Measurements from ENCODE around the gene PAK2.
A peak's percentile ranks its signal among the peaks of the same experiment; 100 is the strongest.
"Not testable (repeated sequence)": the region's sequence is repeated elsewhere in the genome, so short reads cannot be mapped to it uniquely, and the experiment has no call there.

The PAK2 gene

DNA sequence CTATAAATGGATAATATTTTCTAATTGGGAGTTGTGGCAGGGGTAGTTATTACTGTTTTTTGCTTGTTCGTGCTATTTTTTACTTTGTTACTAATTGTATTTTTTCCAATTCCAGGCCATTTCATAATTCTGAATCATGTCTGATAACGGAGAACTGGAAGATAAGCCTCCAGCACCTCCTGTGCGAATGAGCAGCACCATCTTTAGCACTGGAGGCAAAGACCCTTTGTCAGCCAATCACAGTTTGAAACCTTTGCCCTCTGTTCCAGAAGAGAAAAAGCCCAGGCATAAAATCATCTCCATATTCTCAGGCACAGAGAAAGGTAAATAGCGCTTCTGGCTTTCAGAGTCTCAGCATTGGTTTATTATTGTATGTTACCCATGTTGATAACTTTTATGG, 42.9 kb downstream of the PAK2 start:
- DNase-seq (ENCODE audit: low read depth): peak; percentile 64

DNA sequence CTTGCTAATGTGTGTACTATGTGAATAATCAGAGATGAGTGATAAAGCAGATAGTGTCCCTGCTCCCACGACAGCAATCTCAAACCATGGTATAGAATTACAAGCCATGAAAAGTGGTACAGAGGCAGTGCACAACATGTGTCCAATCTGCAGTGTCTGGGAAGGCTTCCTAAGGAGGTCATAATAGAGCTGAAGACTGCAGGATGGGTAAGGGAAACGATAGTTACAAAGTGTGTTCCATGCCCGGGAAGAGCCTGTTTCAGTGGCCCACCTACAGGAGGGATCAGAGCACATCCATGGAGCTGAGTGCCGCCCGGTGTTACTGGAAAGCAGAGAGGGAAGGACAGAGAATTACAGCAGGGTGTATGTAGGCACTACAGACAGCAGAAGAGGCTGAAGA, 48.9 kb downstream of the PAK2 start:
- DNase-seq (ENCODE audit: low read depth): no peak

DNA sequence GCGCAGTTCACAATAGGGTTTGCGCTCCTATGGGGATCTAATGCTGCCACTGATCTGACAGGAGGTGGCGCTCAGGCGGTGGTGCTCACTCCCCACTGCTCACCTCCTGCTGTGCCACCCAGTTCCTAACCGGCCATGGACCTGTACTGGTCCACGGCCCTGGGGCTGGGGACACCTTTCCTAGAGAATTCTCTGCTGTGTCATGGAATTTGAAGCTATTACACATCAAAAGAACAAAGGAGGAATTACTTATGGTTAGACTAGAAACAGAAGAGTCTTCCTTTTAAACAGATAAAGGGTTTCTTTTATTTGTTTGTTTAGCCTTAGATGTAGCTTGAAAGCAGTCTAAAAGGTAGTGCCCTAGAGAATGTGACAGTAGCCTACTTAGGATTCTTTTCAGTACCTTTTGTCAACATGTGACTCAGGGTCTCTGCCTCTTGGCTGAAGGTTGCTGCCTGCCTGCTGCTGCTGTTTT, 50.3 kb downstream of the PAK2 start:
- no peak for DNase-seq (ENCODE audit: low read depth)

DNA sequence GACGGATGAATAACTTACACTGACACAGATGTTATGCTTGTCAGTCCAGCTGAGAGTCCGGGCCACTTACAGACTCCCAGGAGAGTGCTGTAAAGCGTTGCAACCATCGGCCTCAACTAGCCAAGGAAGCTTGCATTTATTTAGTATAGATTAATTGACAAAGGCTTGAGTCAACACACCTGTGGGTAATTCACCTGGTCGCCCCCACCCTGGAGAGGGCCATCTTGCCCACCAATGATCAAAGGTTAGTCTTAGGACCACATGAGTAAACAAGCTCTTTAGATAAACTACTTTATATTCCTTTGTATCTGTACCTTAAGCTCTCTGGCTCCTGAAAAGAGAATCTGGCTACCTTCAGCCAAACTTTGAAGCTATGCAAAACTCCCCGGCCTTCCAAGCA, 51.0 kb downstream of the PAK2 start:
- no peak for DNase-seq (ENCODE audit: low read depth)

DNA sequence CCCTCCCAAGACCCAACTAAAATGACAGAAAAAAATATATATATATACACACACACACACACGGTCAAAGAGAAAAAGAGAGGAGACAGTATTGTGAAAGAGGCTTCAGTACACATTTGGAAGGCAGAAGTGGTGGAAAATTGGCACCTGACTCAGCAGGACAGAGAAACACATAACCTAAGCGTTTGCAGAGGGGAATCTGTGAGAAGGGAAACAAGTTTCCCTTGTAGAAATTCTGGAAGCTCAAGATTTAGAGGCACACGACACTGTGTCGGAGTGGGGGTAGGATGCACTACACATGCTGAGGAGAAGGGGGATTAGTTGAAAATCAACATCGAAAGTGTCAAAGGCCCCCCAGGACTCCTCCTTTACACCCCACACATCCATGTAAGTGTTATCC, 53.1 kb downstream of the PAK2 start:
- peak; percentile 48 for DNase-seq (ENCODE audit: low read depth)

DNA sequence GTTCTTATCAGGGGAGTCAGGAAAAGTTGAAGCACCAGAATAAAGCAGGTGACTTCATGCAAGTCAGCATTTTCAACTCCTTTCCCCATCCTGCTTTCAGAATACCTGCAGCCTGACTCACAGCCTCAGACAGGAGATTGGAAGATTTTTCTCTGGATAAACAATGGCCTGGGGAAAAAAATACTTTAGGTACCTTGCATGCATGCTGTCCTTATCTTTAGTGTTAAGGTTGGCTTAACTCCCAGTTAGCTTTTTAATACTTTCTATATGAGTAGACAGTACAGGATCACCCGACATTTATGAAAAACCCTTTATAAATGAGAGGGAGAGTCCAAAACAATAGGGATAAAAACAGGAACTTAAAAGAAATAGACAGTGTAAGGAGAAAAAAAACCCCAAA, 53.6 kb downstream of the PAK2 start:
- DNase-seq (ENCODE audit: low read depth): peak; percentile 99

DNA sequence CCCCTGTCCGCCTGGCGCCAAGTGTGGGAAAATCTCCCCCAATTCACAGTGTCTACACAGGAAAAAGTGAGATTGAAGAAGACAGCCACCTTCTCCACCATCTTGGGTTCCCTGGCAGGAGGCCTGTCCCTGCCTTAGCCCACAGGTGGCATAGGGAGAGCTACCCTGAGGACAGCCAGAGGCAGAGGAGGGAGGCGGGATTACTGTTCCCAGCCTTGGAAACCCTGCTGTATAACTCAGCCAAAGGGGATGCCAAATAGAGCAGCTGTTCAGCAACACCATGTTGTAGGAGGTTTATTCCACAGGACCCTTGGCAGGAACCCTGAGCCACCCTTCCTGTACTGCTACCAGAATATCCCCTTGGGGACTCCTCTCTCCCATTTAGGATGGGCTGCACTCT, 54.8 kb downstream of the PAK2 start:
- no peak for DNase-seq (ENCODE audit: low read depth)

DNA sequence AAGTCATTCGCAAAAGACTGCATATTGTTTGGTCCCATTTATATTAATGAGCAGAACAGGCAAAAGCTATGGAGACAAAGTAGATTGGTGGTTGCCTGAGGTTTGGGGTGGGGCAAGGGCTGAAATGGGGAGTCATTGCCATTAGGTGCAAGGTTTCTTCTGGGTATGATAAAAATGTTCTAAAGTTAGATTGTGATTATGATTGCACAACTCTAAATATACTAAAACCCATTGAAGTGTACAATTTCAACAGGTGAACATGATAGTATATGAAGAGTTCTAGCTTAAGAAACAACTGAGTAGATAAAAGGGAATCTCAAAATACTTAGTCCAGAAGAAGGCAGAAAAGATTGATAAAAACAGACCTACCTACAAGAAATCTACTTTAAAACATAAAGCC, 56.7 kb downstream of the PAK2 start:
- DNase-seq (ENCODE audit: low read depth): no peak

DNA sequence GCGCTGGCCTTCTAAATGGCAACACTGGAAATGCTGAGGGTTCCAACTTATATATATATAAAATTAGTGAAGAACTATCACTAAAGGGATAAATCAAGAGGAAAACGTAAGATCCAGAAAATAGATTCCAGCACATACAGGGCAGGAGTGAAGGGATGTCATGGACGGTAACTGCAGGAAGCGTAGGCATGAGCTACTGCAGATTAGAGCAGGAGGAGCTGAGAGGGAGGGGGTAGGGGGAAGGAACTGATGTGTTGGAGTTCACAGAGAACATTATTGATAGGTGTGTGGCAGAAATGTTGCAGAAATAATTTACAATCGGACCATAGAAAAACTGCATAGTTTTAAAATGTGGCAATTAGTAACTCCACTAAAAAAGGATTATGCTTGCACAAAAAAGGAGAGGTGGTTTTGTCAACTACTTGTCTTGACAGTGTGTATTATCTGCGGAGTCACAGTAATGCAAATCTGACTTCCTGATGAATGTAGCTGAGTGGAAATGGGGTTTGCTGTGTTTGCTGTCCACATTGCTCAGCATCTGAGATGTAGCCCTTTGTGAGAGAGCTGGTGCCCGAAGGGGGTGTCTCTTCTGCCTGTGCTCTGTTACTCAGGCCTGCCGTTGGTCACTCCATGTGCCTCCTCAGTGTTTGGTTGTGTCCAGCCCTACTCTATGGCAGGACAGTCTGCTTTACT, 61.2 kb downstream of the PAK2 start:
- DNase-seq (ENCODE audit: low read depth): no peak

DNA sequence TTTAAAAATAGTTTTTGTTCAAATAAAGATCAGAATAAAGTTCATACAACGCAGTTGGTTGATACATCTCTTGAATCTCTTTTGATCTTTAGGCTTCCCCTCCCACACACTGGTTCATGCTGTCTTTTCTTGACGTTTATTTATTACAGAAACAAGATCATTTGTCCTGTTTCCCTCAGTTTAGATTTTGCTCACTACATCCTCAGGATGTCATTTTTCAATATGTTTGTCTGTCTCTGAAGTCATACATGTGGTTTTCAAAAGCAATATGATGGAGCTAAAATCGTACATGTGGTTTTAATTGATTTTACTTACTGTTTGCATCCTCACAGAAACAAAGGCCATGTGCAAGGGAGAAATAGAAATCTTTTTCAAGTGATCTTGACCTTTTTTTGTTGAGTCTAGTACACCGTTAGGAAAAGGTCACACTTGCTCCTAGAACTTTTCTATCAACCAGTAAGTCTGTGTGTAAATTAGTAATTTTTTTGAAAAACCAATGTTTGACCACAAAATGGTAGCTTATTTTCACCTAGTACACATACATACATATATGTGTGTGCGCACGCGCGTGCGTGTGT, 64.3 kb downstream of the PAK2 start:
- DNase-seq (ENCODE audit: low read depth): no peak

DNA sequence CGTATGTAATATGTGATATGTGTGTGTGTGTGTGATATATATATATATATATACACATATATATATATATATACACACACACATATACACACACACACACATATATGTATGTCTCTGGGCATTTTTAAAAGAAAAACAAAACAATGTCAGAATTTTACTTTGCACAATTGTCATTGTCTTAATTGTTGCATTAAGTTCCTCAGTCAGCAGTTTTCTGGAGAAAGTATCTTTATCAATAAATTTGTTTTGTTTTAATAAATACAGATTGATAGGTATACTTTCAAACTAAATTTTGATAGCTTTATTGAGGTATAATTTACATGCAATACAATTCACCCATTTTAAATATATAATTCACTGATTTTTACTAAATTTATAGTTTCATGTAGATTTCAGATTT, 65.1 kb downstream of the PAK2 start:
- DNase-seq (ENCODE audit: low read depth): no peak

DNA sequence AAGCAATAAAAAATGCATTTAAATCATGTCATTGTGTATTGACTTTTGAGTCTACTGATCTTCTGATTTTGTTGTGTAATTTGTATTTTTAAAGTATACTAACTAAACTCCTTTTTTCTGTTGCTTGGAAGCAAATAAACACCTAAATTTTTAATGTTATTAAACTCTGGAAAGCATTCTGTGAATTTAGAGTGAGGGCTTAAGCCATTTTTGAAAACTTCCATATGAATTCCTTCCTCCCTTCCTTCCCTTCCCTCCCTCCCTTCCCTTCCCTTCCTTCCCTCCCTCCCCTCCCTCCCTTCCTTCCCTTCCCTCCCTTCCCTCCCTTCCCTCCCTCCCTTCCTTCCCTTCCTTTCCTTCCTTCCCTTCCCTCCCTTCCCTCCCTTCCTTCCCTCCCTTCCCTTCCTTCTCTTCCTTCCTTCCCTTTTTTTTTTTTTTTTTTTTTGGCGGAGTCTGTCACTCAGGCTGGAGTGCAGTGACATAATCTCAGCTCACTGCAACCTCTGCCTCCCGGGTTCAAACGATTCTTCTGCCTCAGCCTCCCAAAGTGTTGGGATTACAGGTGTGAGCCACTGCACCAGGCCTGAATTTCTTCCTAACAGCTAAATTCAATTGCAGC, 71.4 kb downstream of the PAK2 start:
- no peak for DNase-seq (ENCODE audit: low read depth)

DNA sequence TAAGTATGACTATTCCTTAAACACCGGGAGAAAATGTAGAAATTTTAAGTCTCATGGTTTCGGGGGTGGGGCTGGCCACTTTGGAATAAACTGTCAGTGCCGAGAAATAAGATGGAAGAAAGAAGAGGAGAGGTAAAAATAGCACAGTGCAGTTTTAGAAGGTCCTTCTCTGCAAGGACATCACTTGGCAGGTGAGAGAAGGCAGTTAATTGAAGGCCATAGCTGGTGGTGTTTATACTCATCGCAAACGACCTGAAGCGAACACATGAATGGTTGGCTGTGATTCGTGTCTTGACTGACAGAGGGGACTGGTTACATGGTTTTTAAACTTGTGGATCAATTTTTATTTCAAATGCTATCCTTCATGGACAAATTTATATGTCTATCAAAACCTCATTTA, 73.2 kb downstream of the PAK2 start:
- DNase-seq (ENCODE audit: low read depth): no peak

DNA sequence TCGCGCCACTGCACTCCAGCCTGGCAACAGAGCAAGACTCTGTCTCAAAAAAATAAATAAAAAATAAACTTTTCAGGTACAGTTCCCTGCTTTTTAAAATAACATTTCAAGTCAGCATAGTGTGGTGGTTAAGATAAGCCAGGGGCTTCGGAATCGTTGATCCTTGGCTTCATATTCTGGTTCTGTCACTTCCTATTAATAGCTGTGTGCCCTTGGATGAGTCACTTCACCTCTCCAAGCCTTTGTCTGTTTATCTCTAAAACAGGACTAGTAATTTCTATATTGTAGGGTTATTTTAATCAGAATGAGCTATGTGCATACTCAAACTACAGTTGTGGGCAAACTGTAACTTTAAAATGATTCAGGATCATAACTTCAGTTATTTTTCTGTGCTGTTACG, 74.2 kb downstream of the PAK2 start:
- DNase-seq (ENCODE audit: low read depth): peak; percentile 59

DNA sequence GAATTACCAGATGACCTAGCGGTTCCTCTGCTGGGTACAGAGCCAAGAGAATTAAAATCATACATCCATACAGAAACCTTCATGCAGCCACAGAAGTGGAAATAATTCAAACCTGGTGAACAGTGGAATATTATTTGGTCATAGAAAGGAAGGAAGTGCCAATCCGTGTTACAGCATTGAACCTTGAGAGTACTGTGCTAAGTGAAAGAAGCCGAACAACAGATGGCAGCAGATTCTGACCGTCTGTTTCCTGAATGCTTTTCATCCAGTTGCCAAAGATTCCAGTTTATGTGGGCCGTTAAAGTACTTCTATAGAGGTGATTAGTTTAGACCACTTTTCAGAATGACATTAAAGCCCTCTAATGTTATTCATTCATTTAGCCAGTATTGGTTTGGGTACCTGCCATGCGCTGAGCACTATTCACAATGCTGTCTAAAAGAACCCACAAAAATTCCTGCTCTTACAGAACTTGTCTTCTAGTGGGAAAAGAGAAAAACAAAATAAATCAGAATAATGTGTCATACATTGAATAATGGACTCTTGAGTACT, 82.2 kb downstream of the PAK2 start:
- DNase-seq (ENCODE audit: low read depth): peak; percentile 25

DNA sequence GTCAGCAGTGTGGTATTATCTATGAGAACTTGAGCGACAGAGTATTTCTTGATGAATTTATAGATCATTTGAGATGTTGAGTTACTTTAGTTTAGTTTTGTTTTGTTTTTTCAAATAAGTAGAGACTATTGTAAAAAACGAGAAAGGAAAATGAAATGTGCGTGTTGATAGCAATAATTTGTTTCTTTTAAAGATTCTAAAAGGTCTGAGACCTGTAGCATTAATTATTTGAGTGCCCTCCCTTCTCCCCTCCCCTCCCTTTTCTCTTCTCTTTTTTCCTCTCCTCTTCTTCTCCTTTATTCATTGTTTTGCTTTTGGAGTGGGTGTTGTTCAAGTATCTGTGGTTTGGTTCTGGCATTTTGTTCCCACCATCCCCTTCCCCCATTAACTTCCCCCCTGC, 90.0 kb downstream of the PAK2 start:
- DNase-seq (ENCODE audit: low read depth): not testable (repeated sequence)

DNA sequence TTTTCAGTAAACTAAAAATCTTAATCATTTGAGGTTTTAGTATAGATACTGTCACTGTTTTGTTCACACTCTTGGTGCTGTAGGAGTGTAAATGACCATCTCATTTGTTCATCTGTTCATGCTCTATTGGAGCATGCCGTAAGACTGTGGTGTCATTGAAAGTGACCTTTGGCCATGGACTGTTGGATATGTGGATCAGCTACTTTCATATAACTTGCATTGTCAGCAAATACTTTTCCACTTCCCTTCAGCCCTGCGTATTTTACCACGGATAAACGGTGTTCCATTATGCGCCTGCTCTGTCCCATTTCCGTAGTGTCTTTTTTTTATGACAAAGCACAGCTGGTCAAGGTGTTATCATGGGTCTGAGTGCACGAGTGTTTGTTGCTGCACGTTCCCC, 95.4 kb downstream of the PAK2 start:
- DNase-seq (ENCODE audit: low read depth): no peak

DNA sequence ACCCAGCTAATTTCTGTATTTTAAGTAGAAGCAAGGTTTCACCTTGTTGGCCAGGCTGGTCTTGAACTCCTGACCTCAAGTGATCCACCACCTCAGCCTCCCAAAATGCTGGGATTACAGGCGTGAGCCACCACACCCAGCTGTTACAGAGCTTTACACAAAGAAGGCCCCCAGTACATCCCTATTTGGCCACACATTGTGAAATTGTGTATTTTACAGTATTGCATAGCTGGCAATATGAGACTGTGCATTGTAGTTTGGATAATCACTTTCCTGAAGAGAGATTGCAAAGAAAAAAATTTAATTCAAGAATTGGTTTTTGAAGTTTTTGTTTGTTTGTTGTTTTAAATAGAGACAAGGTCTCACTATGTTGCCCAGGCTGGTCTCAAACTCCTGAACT, 97.0 kb downstream of the PAK2 start:
- DNase-seq (ENCODE audit: low read depth): not testable (repeated sequence)

DNA sequence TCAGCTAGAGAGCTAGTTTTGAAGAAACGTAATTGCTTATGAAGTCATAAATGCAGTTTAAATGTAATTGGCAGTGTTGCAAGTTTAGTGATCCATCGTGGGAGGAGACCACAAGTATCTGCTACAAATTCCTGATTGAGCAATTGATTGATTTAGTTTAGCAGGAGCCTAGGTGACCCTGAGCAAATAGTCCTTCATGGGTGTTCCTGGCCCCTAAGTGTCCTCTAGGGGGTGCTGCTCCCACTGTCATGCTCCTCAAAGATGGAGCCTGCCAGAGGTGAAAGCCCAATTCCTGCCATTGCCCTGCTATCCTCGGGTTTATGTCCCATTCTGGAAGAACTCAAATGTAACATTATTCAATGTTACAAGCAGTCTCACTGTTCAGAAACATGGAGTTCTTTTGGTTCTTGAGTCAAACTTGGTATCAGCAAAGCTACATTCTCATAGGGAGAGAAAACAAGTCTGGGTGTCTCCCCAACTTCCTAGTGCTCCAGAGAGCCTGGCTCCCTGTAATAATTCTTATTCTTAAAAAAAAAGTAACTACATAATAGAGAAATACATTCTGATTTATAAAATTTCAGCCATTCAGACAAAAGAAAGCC, 98.3 kb downstream of the PAK2 start:
- peak; percentile 57 for DNase-seq (ENCODE audit: low read depth)

DNA sequence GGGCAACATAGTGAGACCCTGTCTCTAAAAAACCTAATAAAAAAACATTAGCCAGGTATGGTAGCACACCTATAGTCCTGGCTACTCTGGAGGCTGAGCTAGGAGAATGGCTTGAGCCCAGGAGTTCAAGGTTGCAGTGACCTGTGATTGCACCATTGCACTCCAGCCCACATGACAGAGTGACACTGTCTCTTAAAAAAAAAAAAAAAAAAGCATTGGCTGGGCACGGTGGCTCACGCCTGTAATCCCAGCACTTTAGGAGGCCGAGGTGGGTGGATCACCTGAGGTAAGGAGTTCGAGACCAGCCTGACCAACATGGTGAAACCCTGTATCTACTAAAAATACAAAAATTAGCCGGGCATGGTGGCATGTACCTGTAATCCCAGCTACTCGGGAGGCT, 99.7 kb downstream of the PAK2 start:
- DNase-seq (ENCODE audit: low read depth): not testable (repeated sequence)

DNA sequence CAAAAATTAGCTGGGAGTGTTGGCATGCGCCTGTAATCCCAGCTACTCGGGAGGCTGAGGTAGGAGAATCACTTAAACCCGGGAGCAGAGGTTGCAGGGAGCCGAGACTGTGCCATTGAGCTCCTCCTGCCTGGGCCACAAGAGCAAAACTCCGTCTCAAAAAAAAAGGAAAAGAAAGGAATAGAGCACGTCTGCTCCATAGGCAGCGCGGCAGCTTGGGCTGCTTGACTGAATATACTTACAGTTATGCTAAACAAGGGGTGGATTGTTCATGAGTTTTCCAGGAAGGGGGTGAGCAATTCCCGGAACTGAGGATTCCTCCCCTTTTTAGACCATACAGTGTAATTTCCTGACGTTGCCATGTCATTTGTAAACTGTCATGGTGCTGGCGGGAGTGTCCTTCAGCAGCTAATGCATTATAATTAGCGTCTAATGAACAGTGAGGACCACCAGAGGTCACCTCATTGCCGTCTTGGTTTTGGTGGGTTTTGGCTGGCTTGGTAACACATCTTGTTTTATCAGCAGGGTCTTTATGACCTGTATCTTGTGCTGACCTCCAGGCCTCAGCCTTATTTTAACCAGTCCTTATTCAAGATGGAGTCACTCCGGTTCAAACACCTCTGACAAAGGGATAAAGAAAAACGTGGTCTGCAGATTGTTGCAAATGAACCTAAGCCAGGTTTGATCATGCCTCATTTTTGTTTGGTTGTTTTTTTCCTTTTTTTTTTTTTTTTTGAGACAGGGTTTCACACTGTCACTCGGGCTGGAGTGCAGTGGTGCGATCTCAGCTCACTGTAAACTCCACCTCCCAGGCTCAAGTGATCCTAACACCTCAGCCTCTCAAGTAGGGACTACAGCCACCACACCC, 103.1 kb downstream of the PAK2 start:
- no peak for DNase-seq (ENCODE audit: low read depth)
